Metanephros (tissue), 2 donors: ENCODE measurements around the gene NLRP12. TPM values are rescaled to one million over a fixed set of nuclear protein-coding genes. Genes with fewer than 3 reads are reported as not detected.
A peak's percentile ranks its signal among the peaks of the same experiment; 100 is the strongest.

Experiments
- small RNA-seq: library from RNA; depleted of rRNA; stranded (forward); fragments of <200 nt; gene quantifications from one replicate; pipeline ENCODE3, GENCODE V24; 2014; ENCODE audit warnings: low replicate concordance
- total RNA-seq: library from RNA; depleted of rRNA; stranded (reverse); fragments of >200 nt; gene quantifications from one replicate; pipeline ENCODE4 v1.2.3, GENCODE V29; 2014

Gene NLRP12
- 1.5 TPM for total RNA-seq

GRCh38 chr19:53824134-53824611, at the start of gene NLRP12:
TSS of gene NLRP12 (minus strand) at chr19:53824314. CDS start at chr19:53824174, 140 bp downstream.

DNA sequence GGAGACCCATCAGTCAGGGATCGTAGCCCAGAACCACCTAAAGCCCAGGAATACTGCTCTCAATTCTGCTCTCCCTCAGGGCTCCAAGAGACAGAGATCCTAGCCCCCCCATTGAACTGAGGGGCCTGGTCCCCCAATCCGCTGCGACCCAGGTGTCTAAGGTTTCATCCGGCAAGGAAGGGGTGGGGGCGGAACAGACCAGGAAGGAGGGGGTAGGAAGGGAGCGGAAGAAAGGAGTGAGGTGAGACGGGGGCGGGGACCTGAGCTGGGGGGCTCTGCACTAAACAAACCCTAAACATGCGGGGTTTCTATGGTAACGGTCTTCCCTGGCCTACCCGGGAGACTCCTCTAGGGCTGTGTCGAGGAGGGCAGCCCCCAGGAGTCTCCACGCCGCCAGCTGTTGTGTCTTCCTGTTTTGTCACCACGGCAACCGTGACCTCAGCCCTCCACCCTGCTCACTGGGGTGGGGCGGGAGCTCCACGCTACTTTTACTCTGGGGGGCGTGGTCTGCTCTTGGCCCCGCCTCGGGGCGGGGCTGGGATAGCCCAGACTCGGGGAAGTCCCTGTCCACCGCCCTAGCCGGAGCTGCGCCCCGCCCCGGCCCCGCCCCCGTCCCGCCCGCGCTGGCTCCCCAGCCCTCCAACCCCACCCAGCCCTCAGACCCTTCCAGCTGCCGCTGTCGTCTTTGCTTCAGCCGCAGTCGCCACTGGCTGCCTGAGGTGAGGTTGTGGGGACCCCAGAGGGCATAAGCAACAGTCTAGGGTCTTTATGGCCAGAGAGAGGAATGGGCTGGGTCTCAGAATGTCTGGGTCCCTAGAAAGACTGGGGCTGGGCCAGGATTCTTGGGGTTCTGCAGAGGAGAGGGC, 43.3 kb upstream of the NLRP12 start, which contains the start of gene MYADM:
TSS of gene MYADM (plus strand) at position 659 of the 866 bp plus-strand sequence. CDS start 5,647 bp downstream, outside the sequence.

Small RNA genes lying within 50 kb of the gene (small RNA-seq; reads per million reads assigned to genes)
- gene AC008753.1 (not detected), gene MIR1283-2 (not detected), gene MIR371A (not detected), gene MIR372 (not detected), gene MIR373 (0.46 reads per million, percentile 58 among the genes with 10 or more reads in this experiment), gene MIR516A1 (not detected), gene MIR516A2 (not detected), gene MIR519A1 (not detected), gene MIR521-1 (not detected), gene MIR527 (not detected), gene RNU6-1041P (not detected), gene RNU6-165P (not detected), gene RNU6-751P (not detected), gene RNU6-982P (not detected)

Other genes starting within 250 kb of the NLRP12 start
- not detected for gene DPRX, start 192.3 kb downstream of the NLRP12 start, total RNA-seq
- 46.3 TPM for gene MYADM, start 43.6 kb upstream of the NLRP12 start, total RNA-seq
- gene PRKCG, start 57.9 kb upstream of the NLRP12 start, total RNA-seq, result 1.4 TPM
- gene CACNG7, start 85.0 kb upstream of the NLRP12 start, total RNA-seq, result 0.76 TPM
- gene CACNG8, start 138.6 kb upstream of the NLRP12 start, total RNA-seq, result 0.23 TPM
- 5.7 TPM for gene CACNG6, start 167.3 kb upstream of the NLRP12 start, total RNA-seq
- gene VSTM1, start 239.6 kb upstream of the NLRP12 start, total RNA-seq, result 2.9 TPM